OCI-LY1 (cell line): Measurements from ENCODE around the gene RBKS.

Experiments used
- EZH2 ChIP-seq: fragments of 200-600 bp; sonication (generic), shearing (Covaris generic); IDR thresholded peaks from 2 replicates; pipeline ENCODE4 v1.8.0; 2017; ENCODE audit warnings: borderline replicate concordance, mixed run types, mild to moderate bottlenecking, antibody characterized with exemption, low read length, moderate library complexity, mixed read lengths
- TF ChIP-seq, protein P1 (sequence below): fragments of 200-600 bp; sonication (generic), shearing (Covaris generic); IDR thresholded peaks from 2 replicates; pipeline ENCODE4 v1.5.1; 2017; ENCODE audit warnings: mild to moderate bottlenecking, antibody characterized with exemption, low read length, moderate library complexity, mixed read lengths

GRCh38 chr2:27869763-27870162 lies 20.4 kb downstream of the RBKS start:
- TF ChIP-seq, protein P1, sequence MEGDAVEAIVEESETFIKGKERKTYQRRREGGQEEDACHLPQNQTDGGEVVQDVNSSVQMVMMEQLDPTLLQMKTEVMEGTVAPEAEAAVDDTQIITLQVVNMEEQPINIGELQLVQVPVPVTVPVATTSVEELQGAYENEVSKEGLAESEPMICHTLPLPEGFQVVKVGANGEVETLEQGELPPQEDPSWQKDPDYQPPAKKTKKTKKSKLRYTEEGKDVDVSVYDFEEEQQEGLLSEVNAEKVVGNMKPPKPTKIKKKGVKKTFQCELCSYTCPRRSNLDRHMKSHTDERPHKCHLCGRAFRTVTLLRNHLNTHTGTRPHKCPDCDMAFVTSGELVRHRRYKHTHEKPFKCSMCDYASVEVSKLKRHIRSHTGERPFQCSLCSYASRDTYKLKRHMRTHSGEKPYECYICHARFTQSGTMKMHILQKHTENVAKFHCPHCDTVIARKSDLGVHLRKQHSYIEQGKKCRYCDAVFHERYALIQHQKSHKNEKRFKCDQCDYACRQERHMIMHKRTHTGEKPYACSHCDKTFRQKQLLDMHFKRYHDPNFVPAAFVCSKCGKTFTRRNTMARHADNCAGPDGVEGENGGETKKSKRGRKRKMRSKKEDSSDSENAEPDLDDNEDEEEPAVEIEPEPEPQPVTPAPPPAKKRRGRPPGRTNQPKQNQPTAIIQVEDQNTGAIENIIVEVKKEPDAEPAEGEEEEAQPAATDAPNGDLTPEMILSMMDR, result no peak
- TF ChIP-seq EZH2, result no peak
